Pulmonary artery endothelial cell (primary cell): ENCODE data around the gene ERC1. TPM values are rescaled to one million over a fixed set of nuclear protein-coding genes. Genes with fewer than 3 reads are reported as not detected.
"Not testable (repeated sequence)": the region's sequence is repeated elsewhere in the genome, so short reads cannot be mapped to it uniquely, and the experiment has no call there.

Experiments
- DNase-seq: peaks from one replicate; pipeline ENCODE4 v3.0.0-alpha.2; 2011; ENCODE audit warnings: low read depth, low spot score
- total RNA-seq: library from RNA; depleted of rRNA; stranded (reverse); fragments of >200 nt; gene quantifications from 2 replicates; pipeline ENCODE4 v1.2.3, GENCODE V29; 2014

ERC1 gene
- total RNA-seq, 1 donor from 2014 or later, result 24.1 TPM

DNA sequence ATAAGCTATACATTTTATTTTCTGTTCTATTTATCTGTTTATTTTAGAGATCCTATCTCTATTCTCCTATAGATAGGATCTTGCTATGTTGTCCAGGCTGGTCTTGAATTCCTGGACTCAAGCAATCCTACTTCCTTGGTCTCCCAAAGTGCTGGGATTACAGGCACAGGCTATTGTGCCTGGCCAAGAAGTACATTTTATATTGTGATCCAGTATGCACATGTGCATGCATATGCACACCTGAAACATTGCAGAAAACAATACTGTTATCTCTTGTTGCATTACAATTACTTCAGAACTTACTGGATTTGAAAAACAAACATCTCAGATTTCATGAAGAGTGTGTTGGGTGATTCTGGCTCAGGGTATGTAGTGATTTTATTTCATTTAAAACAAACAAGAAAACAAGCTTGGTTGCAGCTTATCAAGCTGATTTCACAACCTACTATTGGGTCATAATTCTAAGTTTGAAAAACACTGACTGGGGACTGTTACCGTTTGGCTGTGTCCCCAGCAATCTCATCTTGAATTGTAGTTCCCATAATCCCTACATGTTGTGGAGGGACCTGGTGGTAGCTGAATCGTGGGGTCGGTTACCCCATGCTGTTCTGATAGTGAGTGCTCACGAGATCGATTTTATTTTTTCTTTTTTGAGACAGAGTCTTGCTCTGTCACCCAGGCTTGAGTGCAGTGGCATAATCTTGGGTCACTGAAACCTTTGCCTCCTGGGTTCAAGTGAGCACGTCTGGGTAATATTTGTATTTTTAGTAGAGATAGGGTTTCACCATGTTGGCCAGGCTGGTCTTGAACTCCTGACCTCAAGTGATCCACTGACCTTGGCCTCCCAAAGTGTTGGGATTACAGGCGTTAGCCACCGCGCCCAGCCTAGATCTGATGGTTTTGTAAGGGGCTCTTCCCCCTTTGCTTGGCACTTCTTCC lies 31.3 kb downstream of the ERC1 start:
- DNase-seq, result no peak

DNA sequence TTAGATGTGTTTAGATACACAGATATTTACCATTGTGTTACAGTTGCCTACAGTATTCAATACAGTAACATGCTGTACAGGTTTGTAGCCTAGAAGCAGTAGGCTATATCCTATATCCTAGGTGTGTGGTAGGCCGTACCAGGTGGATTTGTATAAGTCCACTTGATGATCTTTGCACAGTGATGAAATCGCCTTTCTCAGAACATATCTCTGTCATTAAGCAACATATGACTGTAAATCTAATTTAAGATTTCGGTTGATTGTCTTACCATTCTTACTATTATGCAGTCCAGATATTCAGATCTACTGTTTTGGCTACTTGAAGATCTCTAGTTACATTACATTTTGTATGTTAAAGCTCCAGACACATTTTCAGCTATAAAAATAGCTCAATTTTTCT lies 39.8 kb downstream of the ERC1 start:
- no peak for DNase-seq

DNA sequence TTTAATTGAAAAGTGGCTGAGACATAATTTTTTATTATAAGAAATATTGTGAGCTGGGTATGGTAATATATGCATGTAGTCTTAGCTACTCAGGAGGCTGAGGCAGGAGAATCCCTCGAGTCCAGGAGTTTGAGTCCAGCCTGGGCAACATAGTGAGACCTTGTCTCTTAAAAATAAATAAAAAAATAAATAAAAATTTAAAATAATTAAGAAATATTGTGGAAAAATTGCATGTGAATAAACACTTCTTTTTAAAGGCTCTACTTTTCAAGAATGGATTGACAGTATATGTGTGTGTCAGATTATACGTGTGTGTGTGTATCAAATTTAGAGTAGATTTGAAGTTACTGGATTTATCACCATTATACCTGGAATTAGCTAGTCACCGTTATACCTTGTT lies 43.2 kb downstream of the ERC1 start:
- DNase-seq, result no peak

DNA sequence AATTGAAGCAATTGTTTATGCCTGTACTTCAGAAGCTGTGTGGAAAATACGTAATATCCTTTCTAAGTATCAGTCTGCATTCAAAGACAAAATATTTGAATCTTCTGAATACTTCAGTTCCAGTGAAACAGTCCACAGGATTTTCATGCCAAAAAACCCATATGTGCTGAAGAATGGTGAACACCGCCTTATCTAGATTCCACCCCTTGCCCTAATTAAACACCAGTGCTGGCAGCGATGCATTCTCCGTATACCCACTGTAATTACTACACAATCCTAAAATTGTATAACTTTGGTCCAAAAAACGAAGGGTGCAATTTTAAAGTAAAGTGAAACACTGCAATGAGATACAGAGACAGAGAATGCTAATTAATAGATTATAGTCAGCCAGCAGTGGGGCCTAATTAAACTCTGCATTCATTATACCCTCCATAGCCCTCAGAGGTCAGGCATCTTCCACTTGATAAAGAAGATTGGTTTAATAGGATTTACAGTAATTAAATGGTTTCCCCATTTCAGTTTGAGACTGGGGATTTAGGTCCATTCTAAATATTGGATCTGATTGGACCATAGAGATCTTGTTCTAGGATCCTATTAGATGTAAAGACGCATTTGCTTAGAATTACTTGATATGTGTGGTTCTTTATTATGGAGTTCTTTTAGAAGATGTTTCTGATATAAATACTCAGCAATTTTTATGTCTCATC lies 43.9 kb downstream of the ERC1 start:
- DNase-seq, result no peak

DNA sequence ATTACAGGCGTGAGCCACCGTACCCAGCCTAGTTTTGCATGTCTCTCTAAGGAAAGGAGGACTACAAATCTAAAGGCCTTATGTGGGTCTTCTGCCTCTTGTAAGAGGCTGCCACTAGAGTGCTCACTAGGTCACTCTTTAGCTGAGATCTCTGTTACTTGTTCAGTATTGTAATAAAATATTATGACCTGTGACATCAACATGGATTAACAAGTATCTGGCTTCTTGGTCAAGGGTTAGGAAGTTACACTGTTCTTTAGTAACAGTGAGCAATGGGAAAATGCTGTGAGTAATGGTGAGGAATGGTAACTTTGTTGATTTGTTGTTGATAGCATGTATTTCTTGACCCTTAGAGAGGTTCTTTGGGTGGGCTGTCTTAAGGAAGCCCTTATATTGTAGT lies 50.5 kb downstream of the ERC1 start:
- DNase-seq, result no peak

DNA sequence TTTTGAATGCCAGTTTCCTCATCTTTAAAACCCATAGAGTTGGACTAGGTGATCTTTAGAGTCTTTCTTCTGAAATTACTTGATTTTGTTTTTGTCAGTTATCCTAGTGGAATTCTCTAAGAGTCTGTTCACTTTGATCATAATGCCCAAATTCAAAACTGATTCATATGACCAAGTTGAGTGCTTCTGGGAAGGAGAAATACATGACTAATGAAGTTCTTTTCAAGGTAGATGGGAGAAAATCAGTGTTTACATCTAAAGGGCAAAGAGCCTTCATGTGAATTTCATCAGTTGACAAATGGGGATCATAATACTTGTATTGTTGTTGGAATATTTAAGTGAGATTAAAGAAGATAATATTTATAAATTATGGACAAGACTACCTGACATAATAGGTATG lies 53.2 kb downstream of the ERC1 start:
- DNase-seq, result no peak

DNA sequence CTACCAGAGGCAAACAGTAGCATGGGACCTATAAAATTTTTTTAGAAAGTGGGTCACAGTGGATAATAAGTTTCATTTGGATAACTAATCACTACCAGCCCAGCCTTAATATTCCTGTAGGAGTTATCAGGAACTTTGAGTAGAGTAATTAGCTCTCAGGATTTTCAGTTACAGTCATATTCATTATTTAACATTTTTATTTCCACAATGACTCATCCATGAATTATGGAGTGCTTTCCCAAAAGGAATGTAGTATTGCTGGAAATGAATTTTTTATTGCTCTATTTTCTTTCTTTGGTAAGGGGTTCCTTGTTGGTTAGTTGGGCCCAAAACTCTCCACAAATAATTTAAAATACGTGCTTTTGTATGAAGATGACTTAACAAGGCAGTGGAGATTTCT lies 53.7 kb downstream of the ERC1 start:
- DNase-seq, result no peak

DNA sequence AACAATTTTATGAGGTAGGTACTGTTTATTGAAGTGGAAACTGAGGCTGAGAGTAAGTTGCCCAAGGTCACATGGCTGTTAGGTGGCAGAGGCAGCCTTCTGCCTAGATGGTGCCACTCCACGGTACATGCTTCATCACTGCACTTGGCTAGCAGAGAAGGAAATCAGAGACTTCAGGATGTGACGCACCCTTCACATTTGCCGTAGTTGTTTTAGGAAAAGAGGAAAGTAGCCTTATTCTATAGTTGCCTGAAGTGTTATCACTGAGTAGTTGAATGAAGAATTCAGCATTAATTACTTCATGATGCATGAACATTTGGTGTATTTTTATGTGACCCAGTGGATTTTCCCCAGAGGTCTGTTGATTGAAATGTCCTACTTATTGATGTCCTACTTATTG lies 55.7 kb downstream of the ERC1 start:
- peak; percentile 64 for DNase-seq

DNA sequence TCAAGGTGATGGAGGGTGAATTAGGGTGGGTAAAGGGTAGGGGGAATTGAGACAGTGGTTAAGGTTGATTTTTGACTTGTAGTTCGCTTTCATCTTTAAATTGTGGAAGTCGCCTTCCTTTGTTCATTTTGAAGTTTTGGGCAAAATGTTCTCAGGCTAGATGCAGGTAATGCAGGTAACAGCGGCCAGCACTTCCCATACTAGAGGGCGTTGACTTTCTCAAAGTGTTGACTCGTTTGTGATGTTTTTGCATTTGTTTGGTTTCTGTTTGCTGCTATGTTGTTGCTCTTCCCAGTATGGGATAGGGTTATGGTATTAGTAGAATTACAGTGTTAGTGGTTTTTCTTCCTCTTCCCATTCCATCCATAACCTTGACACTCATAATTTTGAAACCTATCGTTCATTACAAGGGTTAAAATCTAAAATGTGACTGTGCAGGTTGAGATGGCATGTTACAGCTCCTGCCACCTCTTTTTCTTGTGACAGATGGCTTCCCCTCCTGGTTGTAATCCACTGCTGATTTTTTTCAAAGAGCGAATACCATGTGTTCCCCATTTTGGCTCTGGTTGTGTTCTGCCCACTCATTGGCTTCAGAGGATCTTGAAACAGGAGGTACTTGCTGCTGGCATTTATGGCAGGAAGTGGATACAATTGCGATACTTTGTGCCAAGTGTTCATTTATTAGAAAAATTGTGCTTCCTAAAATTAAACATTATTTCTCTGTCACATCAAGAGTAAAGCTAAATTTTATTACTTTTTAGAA lies 57.1 kb downstream of the ERC1 start:
- DNase-seq, result no peak

DNA sequence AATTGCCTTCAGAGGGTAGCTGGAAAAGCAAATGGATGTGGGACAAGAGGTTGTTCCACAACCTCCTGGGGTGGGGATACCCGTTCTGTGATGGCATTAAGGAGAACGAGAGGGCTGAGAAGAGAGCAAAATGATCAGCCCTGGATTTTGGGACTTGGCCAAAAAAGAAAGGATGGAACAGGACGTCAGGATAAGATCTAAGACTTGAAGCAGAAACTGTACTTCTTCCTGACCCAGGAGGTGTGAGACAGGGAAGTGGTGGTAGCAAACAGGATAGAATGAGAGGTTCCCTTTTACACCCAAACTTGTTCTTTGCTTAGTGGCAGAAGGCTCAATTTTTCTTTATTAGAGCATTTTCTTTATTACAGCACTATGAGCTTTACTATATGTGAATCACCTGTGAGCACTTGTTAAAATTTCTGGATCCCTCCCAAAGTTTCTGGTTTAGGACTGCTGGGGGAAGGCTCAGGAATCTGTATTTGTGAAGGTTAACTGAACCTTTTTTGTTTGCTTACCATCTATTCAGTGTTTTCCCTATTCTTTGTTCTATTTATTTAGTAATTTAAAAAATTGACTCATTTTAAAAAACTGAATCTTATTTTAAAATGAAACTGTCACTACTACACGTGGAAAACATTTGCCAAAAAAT lies 59.2 kb downstream of the ERC1 start:
- DNase-seq, result no peak

DNA sequence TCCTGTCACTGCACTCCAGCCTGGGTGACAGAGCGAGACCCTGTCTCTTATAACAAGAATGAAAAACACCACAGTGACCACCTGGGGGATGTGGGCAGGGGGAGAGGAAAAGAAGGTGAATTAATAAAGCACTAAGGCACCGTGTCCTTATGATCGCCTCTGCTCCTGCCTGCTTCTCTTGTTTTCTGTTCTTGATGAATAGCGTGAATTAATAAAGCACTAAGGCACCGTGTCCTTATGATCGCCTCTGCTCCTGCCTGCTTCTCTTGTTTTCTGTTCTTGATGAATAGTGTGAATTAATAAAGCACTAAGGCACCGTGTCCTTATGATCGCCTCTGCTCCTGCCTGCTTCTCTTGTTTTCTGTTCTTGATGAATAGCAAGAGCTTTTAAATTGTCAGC lies 60.6 kb downstream of the ERC1 start:
- not testable (repeated sequence) for DNase-seq

DNA sequence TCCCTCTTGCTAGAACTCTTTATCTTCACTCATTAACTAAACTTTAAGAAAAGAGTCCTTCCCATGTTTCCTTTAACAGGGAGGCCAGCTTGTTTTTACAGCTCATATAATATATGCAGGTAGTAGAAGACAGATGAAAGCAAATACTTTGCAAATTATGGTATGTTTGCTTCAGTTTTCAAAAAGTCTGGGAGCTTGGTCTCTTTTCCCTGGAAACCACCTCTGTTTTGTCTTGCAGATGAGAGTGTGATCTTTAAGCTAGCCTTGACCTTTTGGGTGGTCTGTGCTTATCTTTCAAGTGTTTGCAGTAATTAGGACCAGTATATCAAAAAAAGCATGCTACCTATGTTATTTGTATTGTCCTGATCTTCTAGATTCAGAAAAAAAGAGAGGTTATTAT lies 62.7 kb downstream of the ERC1 start:
- no peak for DNase-seq

DNA sequence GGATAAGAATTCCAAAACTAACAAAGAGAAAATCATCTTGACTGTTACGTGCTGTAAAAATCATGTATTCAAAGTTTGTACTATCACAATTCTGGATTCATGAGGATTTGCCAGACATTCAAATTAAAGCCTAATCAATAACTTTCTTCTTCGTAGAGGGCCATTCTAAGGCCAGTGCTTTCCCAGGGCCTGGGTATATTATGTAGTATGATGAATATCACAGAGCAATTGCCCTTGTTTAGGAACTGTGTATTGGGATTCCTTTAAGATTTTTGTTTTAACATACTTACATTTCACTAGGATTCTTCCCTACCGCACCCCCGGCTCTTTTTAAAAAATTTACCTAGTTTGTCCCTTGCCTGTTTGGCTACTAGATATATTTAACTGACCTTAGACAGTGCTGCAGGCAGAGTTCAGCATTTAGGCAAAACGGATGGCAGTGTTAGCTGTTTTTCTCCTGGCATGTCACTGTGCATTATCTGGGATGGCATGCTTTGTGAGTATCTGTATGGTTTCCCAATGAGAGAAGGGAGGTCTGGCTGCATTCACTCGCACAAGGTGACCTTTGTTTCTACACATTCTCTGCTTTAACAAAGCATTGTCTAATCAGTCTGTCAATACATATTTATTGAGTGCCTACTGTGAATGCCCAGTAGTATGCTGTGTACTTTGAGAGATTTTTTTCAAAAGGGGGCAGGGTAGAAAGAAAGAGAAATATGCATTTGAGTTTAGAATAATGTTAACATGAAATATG lies 63.3 kb downstream of the ERC1 start:
- DNase-seq, result no peak

DNA sequence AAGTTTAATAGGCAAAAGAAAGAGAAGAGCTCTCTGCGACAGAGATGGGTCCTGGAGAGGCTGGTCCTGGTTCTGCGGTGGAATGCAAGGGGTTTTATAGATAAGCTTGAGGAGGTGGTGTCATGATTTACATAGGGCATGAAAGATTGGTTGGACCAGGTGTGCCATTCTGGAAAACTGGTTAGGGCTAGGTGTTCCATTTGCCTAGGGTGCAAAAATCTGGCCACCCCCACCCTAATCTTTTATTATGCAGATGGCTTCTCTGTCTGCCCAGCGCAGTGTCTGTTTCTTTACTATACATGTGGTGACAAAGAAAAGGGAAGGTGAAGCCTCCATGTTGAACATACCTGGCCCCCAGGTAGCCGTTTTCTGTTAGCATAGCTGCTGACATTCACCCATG lies 65.4 kb downstream of the ERC1 start:
- DNase-seq, result no peak

DNA sequence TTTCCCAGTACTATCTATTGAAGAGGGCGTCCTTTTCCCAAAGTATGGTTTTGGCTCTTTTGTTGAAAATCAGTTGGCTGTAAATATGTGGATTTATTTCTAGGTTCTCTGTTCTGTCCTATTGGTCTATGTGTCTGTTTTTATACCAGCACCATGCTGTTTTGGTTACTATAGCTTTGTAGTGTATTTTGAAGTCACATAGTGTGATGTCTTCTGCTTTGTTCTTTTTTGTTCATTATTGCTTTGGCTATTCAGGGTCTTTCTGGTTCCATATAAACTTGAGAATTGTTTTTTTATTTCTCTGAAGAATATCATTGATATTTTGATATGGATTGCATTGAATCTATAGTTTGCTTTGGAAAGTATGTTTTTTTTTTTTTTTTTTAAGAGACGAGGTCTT lies 67.4 kb downstream of the ERC1 start:
- DNase-seq, result no peak

DNA sequence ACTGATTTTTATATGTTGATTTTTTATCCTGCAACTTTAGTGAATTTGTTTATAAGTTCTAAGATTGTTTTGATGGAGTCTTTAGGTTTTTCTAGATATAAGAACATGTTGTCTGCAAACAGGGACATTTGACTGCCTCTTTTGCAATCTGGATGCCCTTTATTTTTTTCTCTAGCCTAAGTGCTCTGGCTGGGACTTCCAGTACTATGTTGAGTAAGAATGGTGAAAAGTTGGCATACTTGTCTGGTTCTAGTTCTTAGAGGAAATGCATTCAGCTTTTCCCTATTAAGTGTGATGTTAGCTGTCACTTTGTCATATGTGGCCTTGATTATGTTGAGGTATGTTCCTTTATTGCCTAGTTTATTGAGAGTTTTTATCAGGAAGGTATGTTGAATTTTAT lies 68.1 kb downstream of the ERC1 start:
- DNase-seq, result no peak

DNA sequence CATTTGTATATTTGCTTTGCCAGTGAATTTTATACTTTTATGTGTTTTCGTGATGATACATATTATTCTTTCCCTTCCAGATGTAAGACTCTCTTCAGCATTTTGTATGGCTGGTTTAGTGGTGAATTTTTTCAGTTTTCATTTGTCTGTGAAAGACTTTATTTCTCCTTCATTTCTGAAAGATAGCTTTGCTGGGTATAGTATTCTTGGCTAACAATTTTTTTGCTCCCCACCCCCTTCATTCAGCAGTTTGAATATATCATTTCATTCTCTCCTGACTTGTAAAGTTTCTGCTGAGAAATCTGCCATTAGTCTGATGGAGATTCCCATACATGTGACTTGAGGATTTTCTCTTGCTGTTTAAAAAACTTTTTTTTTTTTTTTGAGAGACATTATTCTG lies 72.8 kb downstream of the ERC1 start:
- DNase-seq, result no peak

DNA sequence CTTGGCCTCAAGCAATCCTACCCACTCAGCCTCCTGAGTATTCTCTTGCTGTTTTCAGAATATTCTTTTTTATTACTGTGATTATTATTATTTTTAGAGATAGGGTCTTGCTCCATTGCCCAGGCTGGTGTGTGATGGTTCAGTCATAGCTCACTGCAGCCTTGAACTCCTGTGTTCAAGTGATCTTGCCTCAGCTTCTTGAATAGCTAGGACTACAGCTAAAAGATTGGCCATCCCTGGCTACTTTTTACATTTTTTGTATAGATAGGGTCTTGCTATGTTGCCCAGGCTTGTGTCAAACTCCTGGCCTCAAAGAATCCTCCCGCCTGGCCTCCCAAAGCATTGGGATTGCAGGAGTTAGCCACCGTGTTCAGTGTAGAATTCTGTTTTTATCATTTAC lies 73.3 kb downstream of the ERC1 start:
- DNase-seq, result no peak

DNA sequence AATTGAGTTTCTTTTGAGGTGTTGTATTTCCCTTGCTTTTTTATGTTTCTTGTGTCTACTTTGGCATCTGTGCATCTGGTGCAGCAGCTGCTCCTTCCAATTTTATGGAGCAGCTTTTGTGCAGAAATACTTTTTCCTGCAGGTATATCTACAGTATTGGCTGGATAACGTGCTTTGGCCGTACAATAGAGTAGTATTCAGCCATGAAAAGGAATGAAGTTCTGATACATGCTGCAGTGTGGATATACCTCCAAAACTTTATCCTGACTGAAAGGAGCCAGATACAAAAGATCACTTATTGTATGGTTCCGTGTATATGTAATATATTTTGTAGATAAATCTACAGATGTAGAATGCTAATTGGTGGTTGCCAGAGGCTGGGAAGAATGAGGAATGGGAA lies 74.6 kb downstream of the ERC1 start:
- no peak for DNase-seq

DNA sequence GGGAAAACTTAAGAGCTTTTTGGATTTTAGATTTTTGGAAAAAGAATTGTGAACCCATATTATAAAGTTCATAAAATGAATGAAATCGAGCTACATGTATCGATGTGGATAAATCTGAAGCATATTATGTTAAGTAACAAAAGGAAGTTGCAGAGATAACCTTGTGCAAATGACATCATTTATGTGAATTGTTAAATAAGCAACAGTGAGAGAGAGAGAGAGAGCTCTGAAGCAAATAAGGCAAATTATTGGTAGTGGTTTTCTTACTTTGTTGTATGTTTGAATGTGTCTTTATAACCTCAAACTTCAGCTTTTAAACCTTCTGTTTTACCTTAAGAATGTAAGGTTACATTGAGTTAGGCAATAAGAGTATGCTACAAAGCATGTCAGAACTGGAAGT lies 78.8 kb downstream of the ERC1 start:
- DNase-seq, result no peak

DNA sequence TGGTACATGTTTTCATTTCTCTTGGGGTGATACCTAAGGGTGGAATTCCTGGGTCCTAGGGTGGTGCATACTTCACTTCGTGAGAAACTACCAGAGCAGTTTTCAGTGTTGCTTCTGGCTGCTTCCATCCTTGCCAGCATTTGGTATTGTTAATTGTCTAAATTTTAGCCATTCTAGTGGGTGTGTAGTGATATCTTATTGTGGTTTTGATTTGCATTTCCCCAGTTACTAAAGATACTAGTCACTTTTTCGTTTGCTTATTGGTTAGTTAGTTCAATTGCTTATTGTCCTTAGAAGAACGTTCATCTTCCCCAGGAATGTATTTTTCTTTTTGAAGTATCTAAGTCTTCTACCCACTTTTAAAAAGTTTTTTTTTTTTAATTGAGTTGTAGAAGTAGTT lies 80.2 kb downstream of the ERC1 start:
- DNase-seq, result no peak
